Panc1 (cell line): Measurements from ENCODE around the gene EPC1. TPM values are rescaled to one million over a fixed set of nuclear protein-coding genes. Genes with fewer than 3 reads are reported as not detected.

Experiments used
- ATAC-seq: fragments of 200-7000 bp; cut with Tn5 transposase; 2 replicates; pipeline ENCODE4 v1.9.1; 2020; ENCODE audit warnings: mild to moderate bottlenecking, moderate library complexity
- BruUV-seq: library from RNA; stranded (reverse); fragments of 400-500 nt; replicated peaks from 2 replicates; lab custom pipeline; 2021; lab: Mats Ljungman, UMichigan
- CTCF ChIA-PET: fragments of 300-600 bp; sonication (Branson Sonifier 250); formaldehyde crosslinking; loops from one replicate; lab custom pipeline; 2022; ENCODE audit warnings: antibody characterized with exemption; lab: Charles Lee
- POLR2A ChIA-PET: fragments of 300-600 bp; sonication (Branson Sonifier 250); formaldehyde crosslinking; loops from one replicate; lab custom pipeline; 2022; ENCODE audit warnings: antibody characterized with exemption; lab: Charles Lee
- DNase-seq: peaks from one replicate; pipeline ENCODE4 v3.0.0-alpha.2; 2010; ENCODE audit warnings: low read depth, low spot score
- H3K27ac ChIP-seq: 2 replicates; pipeline ENCODE4 v1.5.1; 2011; ENCODE audit warnings: mild to moderate bottlenecking, low read length, inconsistent platforms
- H3K27me3 ChIP-seq: fragments of 200-500 bp; sonication (Bioruptor generic); 2 replicates; pipeline ENCODE4 v1.6.0; 2014; ENCODE audit warnings: low read length, inconsistent platforms; ENCODE audit not compliant: control insufficient read depth, insufficient read depth
- H3K36me3 ChIP-seq: fragments of 200-500 bp; sonication (Bioruptor generic); 2 replicates; pipeline ENCODE4 v1.5.1; 2014; ENCODE audit warnings: inconsistent platforms, mild to moderate bottlenecking, low read length, moderate library complexity; ENCODE audit not compliant: control insufficient read depth, insufficient read depth
- H3K4me1 ChIP-seq: 2 replicates; pipeline ENCODE4 v1.5.1; 2011; ENCODE audit warnings: inconsistent platforms, mild to moderate bottlenecking, low read length, moderate library complexity; ENCODE audit not compliant: control insufficient read depth, insufficient read depth
- H3K4me3 ChIP-seq, 2 experiments: 2 replicates each; pipeline ENCODE4 v1.5.1; 2011 to 2012; ENCODE audit warnings: low read depth in 2 of 2, low read length in 2 of 2, mild to moderate bottlenecking in 2 of 2, inconsistent platforms in 1 of 2, moderate library complexity in 1 of 2
- H3K9me3 ChIP-seq: fragments of 200-500 bp; sonication (Bioruptor generic); 2 replicates; pipeline ENCODE4 v1.5.1; 2014; ENCODE audit warnings: low read depth, mild to moderate bottlenecking, inconsistent platforms, low read length, moderate library complexity; ENCODE audit not compliant: control insufficient read depth, insufficient read depth
- POLR2AphosphoS5 ChIP-seq: IDR thresholded peaks from 2 replicates; pipeline ENCODE4 v1.6.1; 2012; ENCODE audit warnings: mild to moderate bottlenecking, low read depth, low read length, moderate library complexity
- SIN3A ChIP-seq: IDR thresholded peaks from 2 replicates; pipeline ENCODE4 v1.6.1; 2012; ENCODE audit warnings: low read depth, mild to moderate bottlenecking, low read length, moderate library complexity, borderline replicate concordance; ENCODE audit not compliant: insufficient read depth
- TCF7L2 ChIP-seq: IDR thresholded peaks from 2 replicates; pipeline ENCODE4 v1.6.1; 2011; ENCODE audit warnings: mild to moderate bottlenecking, low read depth, low read length, inconsistent platforms
- in situ Hi-C: cut with HindIII; loops from 2 replicates; pipeline ENCODE4 v1.10.0; 2016; ENCODE audit warnings: low sequenced_read_pairs, low pct_unique_long_range_greater_than_20kb
- intact Hi-C: fragments of 100-400 bp; cut with micrococcal nuclease; formaldehyde crosslinking; loops from one replicate; pipeline ENCODE4 v1.10.0; 2022; ENCODE audit not compliant: unreplicated experiment
- total RNA-seq: library from RNA; stranded (reverse); gene quantifications from one replicate; pipeline ENCODE4 v1.2.1, GENCODE V29; 2021; ENCODE audit not compliant: unreplicated experiment
- TF ChIP-seq, protein P1 (sequence below), 2 experiments: IDR thresholded peaks; 2 replicates each; pipeline ENCODE4 v1.6.1; 2011 to 2012; ENCODE audit warnings: low read depth in 2 of 2, control low read depth in 1 of 2, low read length in 1 of 2, mild to moderate bottlenecking in 1 of 2, moderate library complexity in 1 of 2; ENCODE audit not compliant: insufficient read depth in 1 of 2
- TF ChIP-seq, protein P2 (sequence below): fragments of 450-650 bp; IDR thresholded peaks from 2 replicates; pipeline ENCODE4 v1.5.1; 2017; ENCODE audit warnings: mild to moderate bottlenecking

EPC1 gene
- total RNA-seq, 1 experiment from 2014 or later: 18.4 TPM

DNA sequence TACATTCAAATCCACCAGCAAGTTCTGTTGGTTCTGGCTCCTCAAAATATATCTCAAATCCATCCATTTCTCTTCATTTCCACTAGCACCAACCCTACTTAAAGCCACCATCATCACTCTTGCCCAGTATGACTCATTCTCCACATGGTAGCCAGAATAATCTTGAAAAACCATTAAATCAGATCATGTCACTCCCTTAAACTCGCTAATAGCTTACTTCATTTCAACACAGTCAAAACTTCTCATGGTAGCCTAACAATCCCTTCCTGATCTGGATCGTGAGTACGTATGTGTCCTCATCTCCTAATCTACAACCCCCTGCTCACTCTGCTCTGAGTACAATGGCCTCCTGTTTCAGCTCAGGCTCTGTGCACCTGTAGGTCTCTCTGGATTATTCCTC, 8.7 kb downstream of the EPC1 start:
- DNase-seq (no peak), ATAC-seq (no peak)
- intact Hi-C loops: no loop called here
- POLR2A ChIA-PET: no interaction called here
- no TSS peak for BruUV-seq
- no peaks in the 10 kb centered on the region for H3K36me3 ChIP-seq
- H3K4me1 ChIP-seq: peaks cover 18% of the 10 kb centered on the region
- no peaks in the 10 kb centered on the region for H3K9me3 ChIP-seq
- no peaks in the 10 kb centered on the region for H3K27me3 ChIP-seq
- in situ Hi-C loops: no loop called here
- H3K27ac ChIP-seq: no peak overlapping the region
- CTCF ChIA-PET: interaction anchor here (0.6 kb wide), 1 partner anchor 27 kb away, joined by 3 read pairs; no protein-coding TSS in a partner anchor
- H3K4me3 ChIP-seq: no peak overlapping the region
- TF ChIP-seq POLR2AphosphoS5: no peak
- no peak for TF ChIP-seq TCF7L2
- TF ChIP-seq, protein P1, sequence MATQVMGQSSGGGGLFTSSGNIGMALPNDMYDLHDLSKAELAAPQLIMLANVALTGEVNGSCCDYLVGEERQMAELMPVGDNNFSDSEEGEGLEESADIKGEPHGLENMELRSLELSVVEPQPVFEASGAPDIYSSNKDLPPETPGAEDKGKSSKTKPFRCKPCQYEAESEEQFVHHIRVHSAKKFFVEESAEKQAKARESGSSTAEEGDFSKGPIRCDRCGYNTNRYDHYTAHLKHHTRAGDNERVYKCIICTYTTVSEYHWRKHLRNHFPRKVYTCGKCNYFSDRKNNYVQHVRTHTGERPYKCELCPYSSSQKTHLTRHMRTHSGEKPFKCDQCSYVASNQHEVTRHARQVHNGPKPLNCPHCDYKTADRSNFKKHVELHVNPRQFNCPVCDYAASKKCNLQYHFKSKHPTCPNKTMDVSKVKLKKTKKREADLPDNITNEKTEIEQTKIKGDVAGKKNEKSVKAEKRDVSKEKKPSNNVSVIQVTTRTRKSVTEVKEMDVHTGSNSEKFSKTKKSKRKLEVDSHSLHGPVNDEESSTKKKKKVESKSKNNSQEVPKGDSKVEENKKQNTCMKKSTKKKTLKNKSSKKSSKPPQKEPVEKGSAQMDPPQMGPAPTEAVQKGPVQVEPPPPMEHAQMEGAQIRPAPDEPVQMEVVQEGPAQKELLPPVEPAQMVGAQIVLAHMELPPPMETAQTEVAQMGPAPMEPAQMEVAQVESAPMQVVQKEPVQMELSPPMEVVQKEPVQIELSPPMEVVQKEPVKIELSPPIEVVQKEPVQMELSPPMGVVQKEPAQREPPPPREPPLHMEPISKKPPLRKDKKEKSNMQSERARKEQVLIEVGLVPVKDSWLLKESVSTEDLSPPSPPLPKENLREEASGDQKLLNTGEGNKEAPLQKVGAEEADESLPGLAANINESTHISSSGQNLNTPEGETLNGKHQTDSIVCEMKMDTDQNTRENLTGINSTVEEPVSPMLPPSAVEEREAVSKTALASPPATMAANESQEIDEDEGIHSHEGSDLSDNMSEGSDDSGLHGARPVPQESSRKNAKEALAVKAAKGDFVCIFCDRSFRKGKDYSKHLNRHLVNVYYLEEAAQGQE (IDR thresholded peaks at IDR 0.05; ENCODE audit: insufficient read depth in 1 of 2, low read depth in 2 of 2, low read length in 1 of 2): no peak
- no peak for TF ChIP-seq SIN3A
- TF ChIP-seq, protein P2, sequence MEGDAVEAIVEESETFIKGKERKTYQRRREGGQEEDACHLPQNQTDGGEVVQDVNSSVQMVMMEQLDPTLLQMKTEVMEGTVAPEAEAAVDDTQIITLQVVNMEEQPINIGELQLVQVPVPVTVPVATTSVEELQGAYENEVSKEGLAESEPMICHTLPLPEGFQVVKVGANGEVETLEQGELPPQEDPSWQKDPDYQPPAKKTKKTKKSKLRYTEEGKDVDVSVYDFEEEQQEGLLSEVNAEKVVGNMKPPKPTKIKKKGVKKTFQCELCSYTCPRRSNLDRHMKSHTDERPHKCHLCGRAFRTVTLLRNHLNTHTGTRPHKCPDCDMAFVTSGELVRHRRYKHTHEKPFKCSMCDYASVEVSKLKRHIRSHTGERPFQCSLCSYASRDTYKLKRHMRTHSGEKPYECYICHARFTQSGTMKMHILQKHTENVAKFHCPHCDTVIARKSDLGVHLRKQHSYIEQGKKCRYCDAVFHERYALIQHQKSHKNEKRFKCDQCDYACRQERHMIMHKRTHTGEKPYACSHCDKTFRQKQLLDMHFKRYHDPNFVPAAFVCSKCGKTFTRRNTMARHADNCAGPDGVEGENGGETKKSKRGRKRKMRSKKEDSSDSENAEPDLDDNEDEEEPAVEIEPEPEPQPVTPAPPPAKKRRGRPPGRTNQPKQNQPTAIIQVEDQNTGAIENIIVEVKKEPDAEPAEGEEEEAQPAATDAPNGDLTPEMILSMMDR: no peak

- no peaks in the 10 kb centered on the region for H3K9me3 ChIP-seq
- H3K36me3 ChIP-seq: no peaks in the 10 kb centered on the region
- H3K4me3 ChIP-seq: no peak overlapping the region
- intact Hi-C loops: no loop called here
- in situ Hi-C loops: no loop called here
- H3K4me1 ChIP-seq: peaks cover 23% of the 10 kb centered on the region
- no peak for DNase-seq
- no peak overlapping the region for H3K27ac ChIP-seq
- CTCF ChIA-PET: no interaction called here
- ATAC-seq: no peak
- BruUV-seq: no TSS peak
- TF ChIP-seq SIN3A: no peak
- POLR2A ChIA-PET: no interaction called here
- H3K27me3 ChIP-seq: no peaks in the 10 kb centered on the region
Measured at GRCh38 chr10:32337350-32337749, 9.6 kb downstream of the EPC1 start.

DNA sequence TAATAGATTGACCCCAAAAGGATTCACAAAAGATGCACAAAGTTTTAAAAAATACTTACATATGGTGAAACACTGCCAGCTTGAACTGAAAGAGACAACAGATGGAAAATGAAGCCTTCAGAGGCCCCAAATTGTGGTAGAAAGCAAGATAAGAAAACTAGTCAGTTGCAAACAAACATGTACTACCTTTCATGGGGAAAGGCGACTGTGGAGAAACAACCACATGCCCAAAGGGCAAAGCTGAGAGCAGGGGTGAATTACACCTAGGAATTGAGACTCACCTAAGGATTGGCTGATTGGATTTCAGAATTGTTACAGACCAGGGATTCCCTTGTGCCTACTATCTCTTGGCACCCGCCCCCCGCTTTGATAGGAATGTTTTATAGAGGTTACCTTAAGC, 13.1 kb downstream of the EPC1 start:
- ChIA-PET POLR2A (no interaction called here), CTCF (no interaction called here)
- H3K27me3 ChIP-seq: no peaks in the 10 kb centered on the region
- no peaks in the 10 kb centered on the region for H3K9me3 ChIP-seq
- no peak overlapping the region for H3K27ac ChIP-seq
- in situ Hi-C loops: no loop called here
- no TSS peak for BruUV-seq
- no peak overlapping the region for H3K4me3 ChIP-seq
- ATAC-seq (no peak), DNase-seq (no peak)
- TF ChIP-seq TCF7L2: no peak
- no peak for TF ChIP-seq SIN3A
- TF ChIP-seq, protein P2: no peak
- TF ChIP-seq POLR2AphosphoS5: no peak
- TF ChIP-seq, protein P1 (IDR thresholded peaks at IDR 0.05; ENCODE audit: insufficient read depth in 1 of 2, low read depth in 2 of 2, low read length in 1 of 2): no peak
- intact Hi-C loops: no loop called here
- H3K4me1 ChIP-seq: peaks cover 25% of the 10 kb centered on the region
- H3K36me3 ChIP-seq: no peaks in the 10 kb centered on the region
